Right forelimb (tissue), 1 donor: ENCODE data around the gene UBL4A.
"Not testable (repeated sequence)": the region's sequence is repeated elsewhere in the genome, so short reads cannot be mapped to it uniquely, and the experiment has no call there.

Experiments
- DNase-seq: peaks from one replicate; pipeline ENCODE4 v3.0.0-alpha.2; 2018

The UBL4A gene

DNA sequence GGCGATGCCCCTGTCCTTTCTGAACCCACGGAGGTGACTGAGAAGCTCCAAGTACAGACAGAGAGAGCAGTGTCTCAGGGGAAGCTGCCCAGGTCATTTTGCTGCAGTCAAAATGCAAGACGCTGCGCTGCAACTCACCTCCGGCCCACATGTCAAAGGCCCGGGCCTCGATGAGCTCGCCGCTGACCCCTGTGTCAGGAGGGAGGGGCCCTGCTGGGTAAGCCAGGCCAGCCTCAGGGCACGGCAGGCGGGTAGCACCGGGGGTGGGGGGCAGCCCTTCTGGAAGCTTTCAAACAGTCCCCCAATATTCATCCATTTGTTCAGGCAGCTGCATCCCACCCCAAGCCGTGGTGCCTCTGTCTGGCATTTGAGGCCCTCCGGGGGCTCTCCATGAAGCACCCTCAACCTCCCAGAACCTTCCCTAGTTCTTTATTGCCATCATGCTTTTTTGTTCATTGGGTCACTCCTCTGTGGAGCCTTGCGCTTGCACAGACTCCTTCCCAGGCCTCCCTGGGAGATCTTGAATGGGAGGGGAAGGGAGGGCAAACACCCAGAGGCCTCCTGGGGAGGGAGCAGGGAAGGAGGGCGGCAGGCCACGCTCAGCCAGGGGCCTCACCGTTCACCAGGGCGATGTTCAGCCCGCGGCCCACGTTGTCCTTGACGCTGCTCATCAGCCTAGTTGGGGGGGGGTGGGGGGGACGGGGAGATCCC, 21.4 kb upstream of the UBL4A start:
- DNase-seq: no peak

GRCh38 chrX:154506483-154507332, 20.3 kb upstream of the UBL4A start:
- DNase-seq: no peak

DNA sequence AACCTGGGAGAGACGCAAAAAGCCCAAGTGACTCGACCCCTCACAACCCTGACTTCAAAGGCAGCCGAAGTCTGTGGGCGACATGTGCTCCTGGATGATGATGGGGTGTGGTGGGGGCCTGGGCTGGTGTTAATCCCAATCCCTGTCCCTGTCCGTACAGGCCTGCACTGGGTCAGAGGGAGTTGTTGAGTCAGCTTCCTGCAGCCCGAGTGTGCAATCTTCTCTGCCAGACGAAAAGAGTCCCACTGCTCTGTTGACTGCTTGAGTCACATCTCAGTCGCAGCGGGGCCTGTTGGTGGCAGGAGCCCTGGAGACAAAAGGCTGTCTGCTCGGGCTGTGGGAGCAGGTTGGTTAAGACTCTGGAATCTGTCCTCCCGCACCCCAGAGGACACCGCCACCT, 19.3 kb upstream of the UBL4A start:
- no peak for DNase-seq

GRCh38 chrX:154502989-154503388, 16.6 kb upstream of the UBL4A start:
- no peak for DNase-seq

GRCh38 chrX:154502098-154502497, 15.7 kb upstream of the UBL4A start:
- no peak for DNase-seq

DNA sequence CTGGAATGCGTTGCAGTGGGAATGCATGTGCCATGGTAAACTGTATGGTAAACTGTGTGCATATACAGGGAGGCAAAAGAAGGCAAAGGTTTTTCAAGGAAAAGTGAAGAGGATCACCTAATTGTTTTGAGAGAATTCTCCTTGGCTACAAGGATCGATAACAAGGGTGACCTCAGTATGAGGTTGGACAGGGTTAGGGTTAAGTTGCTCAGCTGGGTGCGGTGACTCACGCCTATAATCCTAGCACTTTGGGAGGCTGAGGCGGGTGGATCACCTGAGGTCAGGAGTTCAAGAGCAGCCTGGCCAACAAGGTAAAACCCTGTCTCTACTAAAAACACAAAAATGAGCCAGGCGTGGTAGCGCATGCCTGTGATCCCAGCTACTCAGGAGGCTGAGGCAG, 15.0 kb upstream of the UBL4A start:
- not testable (repeated sequence) for DNase-seq

GRCh38 chrX:154496591-154497137, 10.2 kb upstream of the UBL4A start:
- DNase-seq: not testable (repeated sequence)

GRCh38 chrX:154495472-154495922, 9.1 kb upstream of the UBL4A start:
- no peak for DNase-seq

GRCh38 chrX:154494715-154495114, 8.3 kb upstream of the UBL4A start:
- DNase-seq: no peak

DNA sequence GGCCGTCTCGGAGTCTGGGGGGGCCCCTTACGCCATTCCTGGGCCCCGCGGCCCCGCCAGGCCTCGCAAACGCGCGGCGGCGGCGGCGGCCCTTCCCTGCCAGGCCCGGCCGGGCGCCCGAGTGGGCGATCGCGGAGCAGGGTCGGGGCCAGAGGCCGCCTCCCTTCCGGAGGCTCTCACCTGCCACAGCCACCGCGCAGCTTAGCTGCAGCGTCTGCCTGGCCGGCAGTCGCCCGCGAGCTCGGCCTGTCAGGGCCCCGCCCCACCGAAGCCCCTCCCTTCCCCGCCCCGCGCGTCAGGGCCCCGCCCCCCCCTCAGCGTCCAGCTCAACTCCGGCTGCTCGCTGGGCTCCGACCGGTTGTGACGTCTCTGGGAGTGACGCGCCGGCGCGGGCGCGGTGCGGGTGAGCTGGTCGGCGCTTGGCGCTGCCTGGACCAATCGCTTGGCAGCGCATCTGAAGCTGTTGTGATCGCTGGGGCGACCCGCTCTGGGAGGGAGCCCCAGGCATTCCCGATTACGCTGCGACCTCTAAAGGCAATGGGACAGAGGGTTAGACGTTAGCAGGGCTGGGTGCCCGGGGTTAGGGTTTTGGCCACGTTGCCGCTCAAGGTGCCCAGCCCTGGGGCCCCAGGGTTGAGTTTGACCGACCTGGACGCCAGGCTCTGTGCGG, 4.1 kb upstream of the UBL4A start, which contains the start of gene SLC10A3:
Gene SLC10A3, minus strand, starts transcription at position 216 of the 670 bp plus-strand sequence. CDS start 1,689 bp downstream, outside the sequence.
- DNase-seq: peak; percentile 94

DNA sequence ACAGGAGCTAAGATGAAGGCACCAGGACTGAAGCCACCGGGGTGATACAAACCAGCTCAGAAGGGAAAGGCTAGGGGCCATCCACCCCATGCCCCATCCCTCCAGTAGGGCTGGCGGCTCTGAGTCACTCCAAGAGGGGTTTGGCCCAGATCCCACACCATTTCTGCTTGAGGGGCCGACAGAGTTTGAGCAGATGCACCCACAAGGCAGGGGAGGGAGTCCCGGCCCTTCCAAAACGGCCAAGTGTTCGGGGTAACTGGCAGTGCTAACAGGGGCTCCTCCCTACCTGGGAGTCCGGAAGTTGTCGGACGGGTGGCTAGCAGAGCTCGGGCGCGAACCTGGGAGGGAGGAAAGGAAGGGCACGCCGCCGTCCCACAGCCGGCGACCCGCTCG, 3.6 kb upstream of the UBL4A start:
- DNase-seq: peak; percentile 52

- peak; percentile 18 for DNase-seq
Measured at GRCh38 chrX:154489182-154489581, 2.8 kb upstream of the UBL4A start.

- peak; percentile 7 for DNase-seq
Measured at GRCh38 chrX:154488336-154489075, 2.1 kb upstream of the UBL4A start.

- peak; percentile 30 for DNase-seq
Measured at GRCh38 chrX:154487518-154488290, 1.3 kb upstream of the UBL4A start.

GRCh38 chrX:154486052-154486395, 391 bp downstream of the UBL4A start:
- peak; percentile 48 for DNase-seq

DNA sequence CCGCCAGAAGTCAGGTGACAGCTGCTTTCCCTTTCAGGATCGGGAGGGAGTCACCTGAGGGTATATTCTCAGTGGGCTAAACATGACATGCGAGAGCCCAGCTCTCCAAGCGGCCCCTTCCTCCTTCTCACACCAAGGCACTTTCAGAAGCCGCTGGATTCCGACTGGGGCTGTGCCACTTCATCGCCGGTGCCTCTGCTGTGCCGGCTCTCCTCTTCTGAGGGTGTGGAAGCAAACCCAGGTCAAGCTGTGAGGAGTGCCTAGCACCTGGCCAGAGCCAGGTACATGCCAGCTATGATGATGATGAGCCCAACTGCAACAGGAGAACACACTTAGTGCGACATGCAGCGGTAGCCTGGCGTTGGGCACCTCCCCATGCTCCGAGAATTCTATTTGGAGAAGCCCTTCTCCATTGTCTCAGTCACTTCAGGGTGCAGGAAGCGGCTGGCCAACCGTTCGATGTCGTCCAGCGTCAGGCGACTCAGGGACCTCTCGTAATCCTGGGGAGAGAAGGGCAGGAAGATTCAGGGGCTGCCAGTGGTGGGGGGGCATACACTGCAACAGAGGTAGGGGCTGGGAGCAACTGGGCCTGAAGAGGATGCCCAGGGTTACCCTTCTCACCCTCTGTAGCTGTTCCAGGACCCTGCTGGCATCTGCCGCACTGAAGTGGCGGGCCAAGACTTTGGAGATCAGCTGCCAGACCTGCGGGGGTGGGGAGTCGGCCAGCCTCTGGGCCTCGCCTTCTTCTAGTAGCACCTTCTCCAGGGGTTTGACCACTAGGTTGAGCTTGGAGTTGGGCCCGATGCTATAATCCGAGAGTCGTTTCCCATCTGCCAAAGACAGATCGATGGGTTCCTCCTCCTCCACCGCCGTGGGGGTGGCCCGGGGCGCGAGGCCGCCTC, 1.0 kb downstream of the UBL4A start:
- DNase-seq: no peak

DNA sequence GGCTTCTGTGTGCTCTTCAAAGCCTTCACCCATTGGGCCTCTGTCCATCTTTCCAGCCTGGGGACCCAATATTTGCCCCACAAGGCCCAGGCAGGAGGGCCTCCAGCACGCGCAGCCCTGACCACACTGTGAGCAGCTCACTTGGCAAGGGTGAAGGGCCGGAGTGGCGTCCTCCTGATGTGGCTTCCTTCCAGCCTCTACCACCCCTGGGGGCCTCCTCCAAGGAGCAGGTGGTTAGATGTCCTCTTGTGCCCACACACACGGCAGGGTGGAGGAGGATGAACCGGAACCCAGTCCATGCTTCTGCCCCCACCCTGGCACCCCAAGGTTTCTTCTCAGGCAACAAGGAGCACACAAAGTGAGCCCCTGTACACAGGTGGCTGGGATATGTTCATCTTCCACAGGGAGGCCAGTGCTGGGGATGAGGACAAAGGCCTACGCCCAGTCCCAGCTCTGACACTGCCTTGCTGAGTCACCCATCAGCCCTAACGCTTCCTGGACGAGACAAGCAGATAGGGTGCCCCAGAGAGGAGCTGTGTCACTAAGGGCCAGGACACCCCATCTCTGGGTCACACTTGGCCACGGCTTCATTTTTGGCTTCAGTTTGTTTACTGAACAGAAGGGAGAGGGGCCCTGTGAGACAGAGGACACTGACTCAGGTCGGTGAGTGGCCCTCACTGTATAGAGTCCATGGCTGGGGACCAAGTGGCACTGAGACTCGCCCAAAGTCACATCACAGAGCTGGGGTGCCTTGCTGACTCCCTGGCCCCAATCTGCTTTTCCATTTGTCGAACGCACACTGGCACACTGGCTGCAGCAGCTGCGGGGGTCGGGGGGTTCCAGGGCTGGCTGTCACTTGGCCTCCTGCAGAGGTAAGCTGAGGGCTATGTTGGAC, 1.9 kb downstream of the UBL4A start:
- DNase-seq: peak; percentile 23

- DNase-seq: peak; percentile 20
Measured at GRCh38 chrX:154483325-154483724, 3.1 kb downstream of the UBL4A start.

DNA sequence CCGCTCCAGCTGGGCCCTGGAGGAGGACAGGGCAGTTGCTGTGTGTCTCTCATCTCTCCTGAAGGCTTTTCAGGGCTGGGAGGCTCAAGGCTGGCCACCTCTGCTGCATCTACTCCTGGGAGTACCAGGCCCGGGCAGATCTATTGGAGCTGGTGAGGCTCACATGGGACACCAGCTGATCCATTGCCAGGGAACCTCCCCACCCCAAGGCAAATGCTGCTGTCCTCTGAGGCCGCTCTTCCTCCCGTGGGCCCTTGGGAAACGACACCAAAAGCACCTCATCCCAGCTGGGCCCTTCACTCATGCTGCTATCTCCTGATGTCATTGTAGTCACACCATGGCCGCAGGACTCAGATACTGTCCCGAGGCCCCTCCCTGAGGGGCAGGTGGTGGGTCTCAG, 3.6 kb downstream of the UBL4A start:
- peak; percentile 22 for DNase-seq
